Measurements from ENCODE around the gene SWAP70. TPM values are rescaled to one million over a fixed set of nuclear protein-coding genes. Genes with fewer than 3 reads are reported as not detected.

SWAP70 gene
- total and polyA plus RNA-seq, 2 experiments from 2014 or later: 30.3 to 33.3 TPM

DNA sequence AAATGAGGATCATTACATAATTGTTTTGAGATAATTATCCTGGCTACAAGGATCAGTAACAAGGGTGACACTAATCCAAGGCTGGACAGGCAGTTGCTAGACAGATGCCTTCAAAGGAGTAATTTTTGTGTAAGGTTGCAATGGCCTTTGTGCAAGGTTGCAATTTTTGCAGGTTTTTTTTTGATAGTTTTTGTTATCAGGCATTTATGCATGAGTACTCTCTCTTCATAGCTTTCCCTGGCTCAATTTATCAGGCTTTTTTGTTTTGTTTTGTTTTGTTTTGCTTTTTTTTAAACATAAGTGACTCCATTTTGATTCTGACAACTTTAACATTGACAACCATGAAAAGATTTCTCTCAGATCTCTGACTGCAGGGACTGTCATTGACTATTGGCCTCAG lies 110.2 kb downstream of the SWAP70 start (continued):
- no peak for TF ChIP-seq NANOG (IDR thresholded peaks at IDR 0.05; ENCODE audit: borderline replicate concordance)
- TF ChIP-seq JUNB (IDR thresholded peaks at IDR 0.05; ENCODE audit: unreplicated experiment): no peak

DNA sequence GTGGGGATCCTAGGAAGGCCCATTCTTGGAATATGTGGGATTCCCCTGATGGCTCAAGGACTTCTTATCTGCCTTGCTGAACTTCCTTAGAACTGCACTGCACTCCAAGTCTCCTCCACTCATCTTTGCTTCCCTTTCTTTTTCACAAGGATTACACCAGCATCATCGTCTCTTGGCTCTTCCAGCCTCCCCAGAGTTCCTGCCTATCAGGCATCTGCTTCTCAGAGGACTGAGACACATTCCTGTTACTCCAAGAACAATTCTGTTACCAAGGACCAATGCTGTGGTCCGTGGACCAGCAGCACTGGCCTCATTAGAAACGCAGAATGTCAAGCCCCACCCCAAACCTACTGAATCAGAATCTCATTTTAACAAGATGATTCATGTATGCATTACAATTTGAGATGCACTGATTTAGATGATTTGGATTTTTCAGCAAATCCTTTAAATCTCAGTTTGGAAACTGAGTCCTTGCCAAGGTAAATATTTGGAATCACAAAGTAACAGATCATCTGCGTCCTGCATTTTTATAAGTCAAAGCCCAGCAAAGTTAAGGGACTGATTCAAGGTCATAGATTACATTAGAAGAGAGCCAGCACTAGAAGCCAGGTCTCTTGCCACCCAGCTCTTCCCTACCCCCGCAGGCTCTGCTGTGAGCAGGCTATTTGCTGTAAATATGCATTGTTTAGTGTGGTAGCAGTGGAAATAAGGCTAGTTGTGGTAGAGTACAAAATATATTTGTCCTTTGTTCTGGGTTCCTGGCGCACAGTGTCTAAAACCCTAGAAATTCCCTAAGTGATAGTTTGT lies 110.9 kb downstream of the SWAP70 start:
- no peaks in the 10 kb centered on the region for H3K9me3 Mint-ChIP-seq
- H3K9me2 ChIP-seq (ENCODE audit: insufficient read depth): no peaks in the 10 kb centered on the region
- no peaks in the 10 kb centered on the region for H3K36me3 ChIP-seq (ENCODE audit: insufficient read depth)
- H3K27ac ChIP-seq (ENCODE audit: low read depth): no peak overlapping the region
- H3F3A ChIP-seq (replicated peaks; ENCODE audit: low read depth): no peaks in the 10 kb centered on the region
- ATAC-seq: peak; percentile 34
- no peak overlapping the region for H3K4me3 ChIP-seq
- H2AFZ ChIP-seq: no peak overlapping the region
- peaks cover 3% of the 10 kb centered on the region for H3K27me3 Mint-ChIP-seq (ENCODE audit: insufficient read depth, low read depth, poor library complexity)
- no peak for DNase-seq (ENCODE audit: low spot score)
- peak overlapping the region; percentile 39 for H3K4me2 ChIP-seq
- H3K27me3 ChIP-seq (ENCODE audit: insufficient read depth): no peaks in the 10 kb centered on the region
- H3K36me3 Mint-ChIP-seq (ENCODE audit: low read depth): peaks cover 11% of the 10 kb centered on the region; the same call in 2 of the 3 replicates
- peaks cover 37% of the 10 kb centered on the region for H3K4me1 Mint-ChIP-seq
- no peaks in the 10 kb centered on the region for H3K79me2 ChIP-seq (replicated peaks; ENCODE audit: insufficient read depth)
- H3K27ac Mint-ChIP-seq: no peak overlapping the region
- H4K20me1 ChIP-seq (replicated peaks; ENCODE audit: insufficient read depth): no peaks in the 10 kb centered on the region
- no peak overlapping the region for H3K4me3 Mint-ChIP-seq
- H3K4me1 ChIP-seq (ENCODE audit: insufficient read depth): peaks cover 36% of the 10 kb centered on the region
- TF ChIP-seq ZNF331 (CRISPR knock-in tag; IDR thresholded peaks at IDR 0.05; ENCODE audit: low read depth) (no peak), CREB1 (CRISPR knock-in tag; IDR thresholded peaks at IDR 0.05; ENCODE audit: low read depth) (no peak), POLR2AphosphoS5 (IDR thresholded peaks at IDR 0.05; ENCODE audit: low read depth) (no peak), EZH2phosphoT487 (IDR thresholded peaks at IDR 0.05; ENCODE audit: unreplicated experiment) (no peak), NANOG (IDR thresholded peaks at IDR 0.05; ENCODE audit: borderline replicate concordance) (no peak), EZH2 (IDR thresholded peaks at IDR 0.05; ENCODE audit: low read depth, unreplicated experiment) (no peak), ZNF114 (CRISPR knock-in tag; IDR thresholded peaks at IDR 0.05) (no peak), STAT1 (IDR thresholded peaks at IDR 0.05; ENCODE audit: unreplicated experiment) (no peak), JUNB (IDR thresholded peaks at IDR 0.05; ENCODE audit: unreplicated experiment) (no peak)
- TF ChIP-seq, protein P1, sequence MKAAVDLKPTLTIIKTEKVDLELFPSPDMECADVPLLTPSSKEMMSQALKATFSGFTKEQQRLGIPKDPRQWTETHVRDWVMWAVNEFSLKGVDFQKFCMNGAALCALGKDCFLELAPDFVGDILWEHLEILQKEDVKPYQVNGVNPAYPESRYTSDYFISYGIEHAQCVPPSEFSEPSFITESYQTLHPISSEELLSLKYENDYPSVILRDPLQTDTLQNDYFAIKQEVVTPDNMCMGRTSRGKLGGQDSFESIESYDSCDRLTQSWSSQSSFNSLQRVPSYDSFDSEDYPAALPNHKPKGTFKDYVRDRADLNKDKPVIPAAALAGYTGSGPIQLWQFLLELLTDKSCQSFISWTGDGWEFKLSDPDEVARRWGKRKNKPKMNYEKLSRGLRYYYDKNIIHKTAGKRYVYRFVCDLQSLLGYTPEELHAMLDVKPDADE (IDR thresholded peaks at IDR 0.05): no peak
- TF ChIP-seq, protein P2, sequence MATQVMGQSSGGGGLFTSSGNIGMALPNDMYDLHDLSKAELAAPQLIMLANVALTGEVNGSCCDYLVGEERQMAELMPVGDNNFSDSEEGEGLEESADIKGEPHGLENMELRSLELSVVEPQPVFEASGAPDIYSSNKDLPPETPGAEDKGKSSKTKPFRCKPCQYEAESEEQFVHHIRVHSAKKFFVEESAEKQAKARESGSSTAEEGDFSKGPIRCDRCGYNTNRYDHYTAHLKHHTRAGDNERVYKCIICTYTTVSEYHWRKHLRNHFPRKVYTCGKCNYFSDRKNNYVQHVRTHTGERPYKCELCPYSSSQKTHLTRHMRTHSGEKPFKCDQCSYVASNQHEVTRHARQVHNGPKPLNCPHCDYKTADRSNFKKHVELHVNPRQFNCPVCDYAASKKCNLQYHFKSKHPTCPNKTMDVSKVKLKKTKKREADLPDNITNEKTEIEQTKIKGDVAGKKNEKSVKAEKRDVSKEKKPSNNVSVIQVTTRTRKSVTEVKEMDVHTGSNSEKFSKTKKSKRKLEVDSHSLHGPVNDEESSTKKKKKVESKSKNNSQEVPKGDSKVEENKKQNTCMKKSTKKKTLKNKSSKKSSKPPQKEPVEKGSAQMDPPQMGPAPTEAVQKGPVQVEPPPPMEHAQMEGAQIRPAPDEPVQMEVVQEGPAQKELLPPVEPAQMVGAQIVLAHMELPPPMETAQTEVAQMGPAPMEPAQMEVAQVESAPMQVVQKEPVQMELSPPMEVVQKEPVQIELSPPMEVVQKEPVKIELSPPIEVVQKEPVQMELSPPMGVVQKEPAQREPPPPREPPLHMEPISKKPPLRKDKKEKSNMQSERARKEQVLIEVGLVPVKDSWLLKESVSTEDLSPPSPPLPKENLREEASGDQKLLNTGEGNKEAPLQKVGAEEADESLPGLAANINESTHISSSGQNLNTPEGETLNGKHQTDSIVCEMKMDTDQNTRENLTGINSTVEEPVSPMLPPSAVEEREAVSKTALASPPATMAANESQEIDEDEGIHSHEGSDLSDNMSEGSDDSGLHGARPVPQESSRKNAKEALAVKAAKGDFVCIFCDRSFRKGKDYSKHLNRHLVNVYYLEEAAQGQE (IDR thresholded peaks at IDR 0.05; ENCODE audit: unreplicated experiment): no peak
- TF ChIP-seq, protein P3, sequence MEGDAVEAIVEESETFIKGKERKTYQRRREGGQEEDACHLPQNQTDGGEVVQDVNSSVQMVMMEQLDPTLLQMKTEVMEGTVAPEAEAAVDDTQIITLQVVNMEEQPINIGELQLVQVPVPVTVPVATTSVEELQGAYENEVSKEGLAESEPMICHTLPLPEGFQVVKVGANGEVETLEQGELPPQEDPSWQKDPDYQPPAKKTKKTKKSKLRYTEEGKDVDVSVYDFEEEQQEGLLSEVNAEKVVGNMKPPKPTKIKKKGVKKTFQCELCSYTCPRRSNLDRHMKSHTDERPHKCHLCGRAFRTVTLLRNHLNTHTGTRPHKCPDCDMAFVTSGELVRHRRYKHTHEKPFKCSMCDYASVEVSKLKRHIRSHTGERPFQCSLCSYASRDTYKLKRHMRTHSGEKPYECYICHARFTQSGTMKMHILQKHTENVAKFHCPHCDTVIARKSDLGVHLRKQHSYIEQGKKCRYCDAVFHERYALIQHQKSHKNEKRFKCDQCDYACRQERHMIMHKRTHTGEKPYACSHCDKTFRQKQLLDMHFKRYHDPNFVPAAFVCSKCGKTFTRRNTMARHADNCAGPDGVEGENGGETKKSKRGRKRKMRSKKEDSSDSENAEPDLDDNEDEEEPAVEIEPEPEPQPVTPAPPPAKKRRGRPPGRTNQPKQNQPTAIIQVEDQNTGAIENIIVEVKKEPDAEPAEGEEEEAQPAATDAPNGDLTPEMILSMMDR (conservative IDR thresholded peaks at IDR 0.05; ENCODE audit: low read depth in 2 of 2): no peak
